IMR-90 (cell line): ENCODE data around the gene CNTN3. TPM values are rescaled to one million over a fixed set of nuclear protein-coding genes. Genes with fewer than 3 reads are reported as not detected.

Source experiments
- ATAC-seq: fragments of 200-7000 bp; cut with Tn5 transposase; 2 replicates; pipeline ENCODE4 v1.9.1; 2020; ENCODE audit warnings: low read depth, mild to moderate bottlenecking, moderate library complexity
- BruUV-seq: library from RNA; stranded (reverse); fragments of 400-500 nt; replicated peaks from 2 replicates; lab custom pipeline; 2021; lab: Mats Ljungman, UMichigan
- CTCF ChIA-PET: fragments of 300-600 bp; formaldehyde crosslinking; extraction: SDS; loops from one replicate; lab custom pipeline; 2021; ENCODE audit warnings: antibody characterized with exemption; lab: Yijun Ruan, JAX
- POLR2A ChIA-PET: fragments of 300-600 bp; sonication (Branson Sonifier 250); formaldehyde crosslinking; loops from one replicate; lab custom pipeline; 2022; ENCODE audit warnings: antibody characterized with exemption; ENCODE audit not compliant: unreplicated experiment; lab: Charles Lee
- DNase-seq: peaks from one replicate; pipeline ENCODE4 v3.0.0; 2013
- H2AFZ ChIP-seq: replicated peaks from 2 replicates; pipeline ENCODE3; 2013; ENCODE audit warnings: low read length, mild to moderate bottlenecking; ENCODE audit not compliant: poor library complexity
- H2AK5ac ChIP-seq: 2 replicates; pipeline ENCODE4 v1.6.1; 2013; ENCODE audit warnings: low read depth, low read length, inconsistent platforms
- H2AK9ac ChIP-seq: replicated peaks from 2 replicates; pipeline ENCODE3; 2013; ENCODE audit warnings: mild to moderate bottlenecking, low read depth, low read length, moderate library complexity; ENCODE audit not compliant: poor library complexity
- H2BK120ac ChIP-seq: 2 replicates; pipeline ENCODE4 v1.6.1; 2013; ENCODE audit warnings: low read depth, low read length, inconsistent platforms
- H2BK15ac ChIP-seq: 3 replicates; pipeline ENCODE4 v1.6.1; 2013; ENCODE audit warnings: low read depth, low read length, inconsistent platforms
- H2BK20ac ChIP-seq: 2 replicates; pipeline ENCODE4 v1.6.1; 2013; ENCODE audit warnings: low read depth, mild to moderate bottlenecking, inconsistent platforms, low read length, moderate library complexity
- H2BK5ac ChIP-seq: 2 replicates; pipeline ENCODE4 v1.6.1; 2013; ENCODE audit warnings: mild to moderate bottlenecking, low read depth, low read length, inconsistent platforms; ENCODE audit not compliant: poor library complexity, severe bottlenecking
- H3K14ac ChIP-seq: replicated peaks from 2 replicates; pipeline ENCODE4 v1.6.1; 2013; ENCODE audit warnings: low read depth, low read length, inconsistent platforms
- H3K18ac ChIP-seq: 2 replicates; pipeline ENCODE4 v1.6.1; 2013; ENCODE audit warnings: low read depth, low read length, control low read depth
- H3K23ac ChIP-seq: 2 replicates; pipeline ENCODE4 v1.6.1; 2013; ENCODE audit warnings: low read depth, low read length, inconsistent platforms
- H3K27ac ChIP-seq: 2 replicates; pipeline ENCODE4 v1.5.1; 2013; ENCODE audit warnings: mild to moderate bottlenecking, control low read depth, low read length; ENCODE audit not compliant: insufficient read depth
- H3K27me3 ChIP-seq: 2 replicates; pipeline ENCODE4 v1.6.1; 2013; ENCODE audit warnings: low read length; ENCODE audit not compliant: control insufficient read depth, insufficient read depth
- H3K36me3 ChIP-seq: 2 replicates; pipeline ENCODE4 v1.6.1; 2013; ENCODE audit warnings: low read length, mixed read lengths; ENCODE audit not compliant: control insufficient read depth, insufficient read depth
- H3K4ac ChIP-seq: 2 replicates; pipeline ENCODE4 v1.6.1; 2013; ENCODE audit warnings: low read depth, low read length, inconsistent platforms
- H3K4me1 ChIP-seq: 2 replicates; pipeline ENCODE4 v1.6.1; 2013; ENCODE audit warnings: low read length, mixed read lengths; ENCODE audit not compliant: control insufficient read depth, insufficient read depth
- H3K4me2 ChIP-seq: 2 replicates; pipeline ENCODE4 v1.6.1; 2013; ENCODE audit warnings: low read depth, mild to moderate bottlenecking, control low read depth, low read length, moderate library complexity
- H3K4me3 ChIP-seq: 2 replicates; pipeline ENCODE4 v1.5.1; 2013; ENCODE audit warnings: low read depth, mild to moderate bottlenecking, control low read depth, low read length, moderate library complexity; ENCODE audit not compliant: insufficient read depth
- H3K56ac ChIP-seq: 2 replicates; pipeline ENCODE4 v1.6.1; 2013; ENCODE audit warnings: low read length, inconsistent platforms; ENCODE audit not compliant: insufficient read depth; ENCODE audit errors: extremely low read depth
- H3K79me1 ChIP-seq, 2 experiments: 2 replicates each; pipeline ENCODE4 v1.6.1; 2013; ENCODE audit warnings: low read length in 2 of 2, inconsistent platforms in 1 of 2, low read depth in 1 of 2
- H3K9ac ChIP-seq: 2 replicates; pipeline ENCODE4 v1.6.1; 2013; ENCODE audit warnings: low read depth, low read length, control low read depth
- H3K9me1 ChIP-seq: 2 replicates; pipeline ENCODE4 v1.6.1; 2013; ENCODE audit warnings: low read length, inconsistent platforms; ENCODE audit not compliant: insufficient read depth
- H3K9me3 ChIP-seq: 2 replicates; pipeline ENCODE4 v1.6.1; 2013; ENCODE audit warnings: low read length; ENCODE audit not compliant: control insufficient read depth, insufficient read depth
- H4K20me1 ChIP-seq: 2 replicates; pipeline ENCODE4 v1.6.1; 2013; ENCODE audit warnings: low read length, inconsistent platforms; ENCODE audit not compliant: insufficient read depth
- H4K5ac ChIP-seq: 2 replicates; pipeline ENCODE4 v1.6.1; 2013; ENCODE audit warnings: mild to moderate bottlenecking, low read depth, low read length, control low read depth
- H4K8ac ChIP-seq, 2 experiments: 2 replicates each; pipeline ENCODE4 v1.6.1; 2013; ENCODE audit warnings: low read depth in 2 of 2, low read length in 2 of 2, control low read depth in 1 of 2, inconsistent platforms in 1 of 2
- H4K91ac ChIP-seq: 2 replicates; pipeline ENCODE4 v1.6.1; 2013; ENCODE audit warnings: low read depth, low read length, inconsistent platforms; ENCODE audit not compliant: insufficient read depth
- BHLHE40 ChIP-seq: fragments of 150-350 bp; IDR thresholded peaks from 2 replicates; pipeline ENCODE4 v1.6.1; 2016; ENCODE audit warnings: mild to moderate bottlenecking, low read depth, low read length
- MAFK ChIP-seq: IDR thresholded peaks from 2 replicates; pipeline ENCODE4 v1.6.1; 2012; ENCODE audit warnings: low read depth, low read length, improper control_type of control experiment
- MAZ ChIP-seq: IDR thresholded peaks from 2 replicates; pipeline ENCODE4 v1.6.1; 2012; ENCODE audit warnings: low read depth, mild to moderate bottlenecking, low read length, improper control_type of control experiment, moderate library complexity, borderline replicate concordance
- RAD21 ChIP-seq: IDR thresholded peaks from 2 replicates; pipeline ENCODE4 v1.6.1; 2012; ENCODE audit warnings: low read length, improper control_type of control experiment
- RCOR1 ChIP-seq: IDR thresholded peaks from 2 replicates; pipeline ENCODE4 v1.6.1; 2012; ENCODE audit warnings: mild to moderate bottlenecking, low read length, improper control_type of control experiment; ENCODE audit not compliant: insufficient replicate concordance
- SMC3 ChIP-seq: fragments of 150-350 bp; IDR thresholded peaks from 2 replicates; pipeline ENCODE4 v1.6.1; 2016; ENCODE audit warnings: low read depth, mild to moderate bottlenecking, antibody characterized with exemption, low read length, moderate library complexity
- WGBS, 2 experiments: methylation state at CpG; one replicate each; pipeline versions ENCODE4 v1.1.5 to v1.1.7; 2013; ENCODE audit warnings: missing lambda C conversion rate in 2 of 2; ENCODE audit not compliant: insufficient read length in 1 of 2; ENCODE audit errors: extremely low coverage in 2 of 2; 5-methylcytosine and 5-hydroxymethylcytosine counted together
- dilution Hi-C: fragments of 300-500 bp; cut with HindIII; formaldehyde crosslinking; loops from one replicate; pipeline ENCODE4 v1.14.3; 2018; ENCODE audit warnings: low sequenced_read_pairs; ENCODE audit not compliant: unreplicated experiment
- in situ Hi-C: fragments of 300-500 bp; cut with MboI; formaldehyde crosslinking; loops from 3 replicates; pipeline ENCODE4 v1.14.3; 2019; ENCODE audit warnings: low sequenced_read_pairs, inconsistent platforms, mixed read lengths
- intact Hi-C: fragments of 100-400 bp; cut with micrococcal nuclease; formaldehyde crosslinking; loops from 2 replicates; pipeline ENCODE4 v1.10.0; 2022
- polyA plus RNA-seq, 3 experiments: library from polyadenylated mRNA; depleted of rRNA; stranded (reverse); fragments of >200 nt; gene quantifications; 2 replicates each; pipeline ENCODE4 v1.2.3, GENCODE V29; 2012; ENCODE audit warnings: low replicate concordance in 1 of 3
- total RNA-seq: library from RNA; depleted of rRNA; stranded (reverse); fragments of >200 nt; gene quantifications from 2 replicates; pipeline ENCODE4 v1.2.3, GENCODE V29; 2012
- TF ChIP-seq, protein P1 (sequence below): fragments of 150-350 bp; IDR thresholded peaks from 2 replicates; pipeline ENCODE4 v1.6.1; 2016; ENCODE audit warnings: low read depth, mild to moderate bottlenecking, low read length, moderate library complexity, borderline replicate concordance
- TF ChIP-seq, protein P2 (sequence below): fragments of 150-350 bp; IDR thresholded peaks from 2 replicates; pipeline ENCODE4 v1.6.1; 2017; ENCODE audit warnings: mild to moderate bottlenecking, antibody characterized with exemption, low read length, low read depth

Gene CNTN3
- total and polyA plus RNA-seq, 2 of the 4 experiments (the other 2 are of a cell fraction) = 3.5 to 3.6 TPM

DNA sequence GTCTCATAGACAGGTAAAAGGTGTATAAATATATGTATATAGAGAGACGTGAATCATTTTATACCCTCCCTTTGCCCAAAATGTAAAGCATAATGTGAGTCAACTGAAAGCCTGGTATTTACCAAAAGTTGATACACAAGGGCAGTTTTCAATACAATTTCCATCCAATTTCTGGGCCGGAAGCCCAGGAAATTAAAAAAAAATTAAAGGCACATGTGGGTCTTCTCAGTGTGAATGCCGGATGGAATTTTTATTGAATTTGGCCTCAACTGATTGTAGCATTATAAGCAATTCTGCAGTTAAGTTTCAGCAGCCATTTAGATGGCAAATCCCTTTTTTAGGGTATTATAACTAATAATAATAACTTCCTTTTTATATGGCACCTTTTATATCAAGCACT, 3.3 kb upstream of the CNTN3 start:
- no CpG with 5 or more reads among the region's 3 CpGs for WGBS, 2 experiments
- Histone ChIP-seq H3K4ac (no peak overlapping the region), H3K9me1 (no peaks in the 10 kb centered on the region), H2AFZ (no peak overlapping the region), H3K9me3 (no peaks in the 10 kb centered on the region), H3K4me2 (no peak overlapping the region), H2AK9ac (no peak overlapping the region), H2BK20ac (no peak overlapping the region), H3K4me1 (peaks cover 3% of the 10 kb centered on the region; the same call in 1 of the 2 replicates), H4K20me1 (no peaks in the 10 kb centered on the region), H3K27ac (no peak overlapping the region), H4K5ac (no peak overlapping the region), H3K36me3 (no peaks in the 10 kb centered on the region), H3K56ac (no peak overlapping the region), H2BK5ac (no peak overlapping the region), H2BK120ac (no peak overlapping the region), H3K14ac (no peak overlapping the region), H2AK5ac (no peak overlapping the region), H3K18ac (no peak overlapping the region), H3K23ac (no peak overlapping the region), H4K91ac (no peak overlapping the region), H3K27me3 (no peaks in the 10 kb centered on the region), H3K79me1 (0 out of 4 replicates have a peak, but pooled peaks cover 0 to 4% of the 10 kb centered on the region in 2 experiments), H3K4me3 (no peak overlapping the region), H3K9ac (no peak overlapping the region), H4K8ac (no peak overlapping the region), H2BK15ac (no peak overlapping the region)
- DNase-seq (no peak), ATAC-seq (no peak)
- no TSS peak for BruUV-seq
- dilution Hi-C loops (no loop called here), in situ Hi-C loops (no loop called here), intact Hi-C loops (loop anchor here (10.0 kb wide), 1 partner anchor 193 kb away; no protein-coding TSS in a partner anchor)
- ChIA-PET POLR2A (no interaction called here), CTCF (no interaction called here)
- no peak for TF ChIP-seq RAD21
- TF ChIP-seq, protein P1, sequence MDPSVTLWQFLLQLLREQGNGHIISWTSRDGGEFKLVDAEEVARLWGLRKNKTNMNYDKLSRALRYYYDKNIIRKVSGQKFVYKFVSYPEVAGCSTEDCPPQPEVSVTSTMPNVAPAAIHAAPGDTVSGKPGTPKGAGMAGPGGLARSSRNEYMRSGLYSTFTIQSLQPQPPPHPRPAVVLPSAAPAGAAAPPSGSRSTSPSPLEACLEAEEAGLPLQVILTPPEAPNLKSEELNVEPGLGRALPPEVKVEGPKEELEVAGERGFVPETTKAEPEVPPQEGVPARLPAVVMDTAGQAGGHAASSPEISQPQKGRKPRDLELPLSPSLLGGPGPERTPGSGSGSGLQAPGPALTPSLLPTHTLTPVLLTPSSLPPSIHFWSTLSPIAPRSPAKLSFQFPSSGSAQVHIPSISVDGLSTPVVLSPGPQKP = no peak
- TF ChIP-seq SMC3 = no peak
- no peak for TF ChIP-seq BHLHE40
- TF ChIP-seq, protein P2, sequence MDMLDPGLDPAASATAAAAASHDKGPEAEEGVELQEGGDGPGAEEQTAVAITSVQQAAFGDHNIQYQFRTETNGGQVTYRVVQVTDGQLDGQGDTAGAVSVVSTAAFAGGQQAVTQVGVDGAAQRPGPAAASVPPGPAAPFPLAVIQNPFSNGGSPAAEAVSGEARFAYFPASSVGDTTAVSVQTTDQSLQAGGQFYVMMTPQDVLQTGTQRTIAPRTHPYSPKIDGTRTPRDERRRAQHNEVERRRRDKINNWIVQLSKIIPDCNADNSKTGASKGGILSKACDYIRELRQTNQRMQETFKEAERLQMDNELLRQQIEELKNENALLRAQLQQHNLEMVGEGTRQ = no peak
- no peak for TF ChIP-seq RCOR1
- TF ChIP-seq MAZ = no peak
- TF ChIP-seq MAFK = no peak
